ENCODE results near the gene ARHGAP4.

ARHGAP4 gene

GRCh38 chrX:153911798-153912197, 14.3 kb downstream of the ARHGAP4 start:
- Histone ChIP-seq H3K27me3 (ENCODE audit: insufficient read depth, poor library complexity, severe bottlenecking) (no peaks in the 10 kb centered on the region), H3K4me3 (replicated peaks; ENCODE audit: insufficient read depth, low read length) (no peak overlapping the region), H3K27ac (replicated peaks) (no peak overlapping the region)
- no peak for TF ChIP-seq GABPA (IDR thresholded peaks at IDR 0.05; ENCODE audit: low read depth)
- TF ChIP-seq, protein P1, sequence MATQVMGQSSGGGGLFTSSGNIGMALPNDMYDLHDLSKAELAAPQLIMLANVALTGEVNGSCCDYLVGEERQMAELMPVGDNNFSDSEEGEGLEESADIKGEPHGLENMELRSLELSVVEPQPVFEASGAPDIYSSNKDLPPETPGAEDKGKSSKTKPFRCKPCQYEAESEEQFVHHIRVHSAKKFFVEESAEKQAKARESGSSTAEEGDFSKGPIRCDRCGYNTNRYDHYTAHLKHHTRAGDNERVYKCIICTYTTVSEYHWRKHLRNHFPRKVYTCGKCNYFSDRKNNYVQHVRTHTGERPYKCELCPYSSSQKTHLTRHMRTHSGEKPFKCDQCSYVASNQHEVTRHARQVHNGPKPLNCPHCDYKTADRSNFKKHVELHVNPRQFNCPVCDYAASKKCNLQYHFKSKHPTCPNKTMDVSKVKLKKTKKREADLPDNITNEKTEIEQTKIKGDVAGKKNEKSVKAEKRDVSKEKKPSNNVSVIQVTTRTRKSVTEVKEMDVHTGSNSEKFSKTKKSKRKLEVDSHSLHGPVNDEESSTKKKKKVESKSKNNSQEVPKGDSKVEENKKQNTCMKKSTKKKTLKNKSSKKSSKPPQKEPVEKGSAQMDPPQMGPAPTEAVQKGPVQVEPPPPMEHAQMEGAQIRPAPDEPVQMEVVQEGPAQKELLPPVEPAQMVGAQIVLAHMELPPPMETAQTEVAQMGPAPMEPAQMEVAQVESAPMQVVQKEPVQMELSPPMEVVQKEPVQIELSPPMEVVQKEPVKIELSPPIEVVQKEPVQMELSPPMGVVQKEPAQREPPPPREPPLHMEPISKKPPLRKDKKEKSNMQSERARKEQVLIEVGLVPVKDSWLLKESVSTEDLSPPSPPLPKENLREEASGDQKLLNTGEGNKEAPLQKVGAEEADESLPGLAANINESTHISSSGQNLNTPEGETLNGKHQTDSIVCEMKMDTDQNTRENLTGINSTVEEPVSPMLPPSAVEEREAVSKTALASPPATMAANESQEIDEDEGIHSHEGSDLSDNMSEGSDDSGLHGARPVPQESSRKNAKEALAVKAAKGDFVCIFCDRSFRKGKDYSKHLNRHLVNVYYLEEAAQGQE (IDR thresholded peaks at IDR 0.05; ENCODE audit: insufficient replicate concordance, low read depth) = no peak
- no peak for TF ChIP-seq SPI1 (IDR thresholded peaks at IDR 0.05; ENCODE audit: borderline replicate concordance, low read depth)
- no peak for TF ChIP-seq CTCF (IDR thresholded peaks at IDR 0.05; ENCODE audit: insufficient read depth, low read length)
- TF ChIP-seq POLR2AphosphoS5 (IDR thresholded peaks at IDR 0.05; ENCODE audit: low read depth) = no peak
- DNase-seq (ENCODE audit: low read depth in 1 of 2, low spot score in 1 of 2) = no peak

DNA sequence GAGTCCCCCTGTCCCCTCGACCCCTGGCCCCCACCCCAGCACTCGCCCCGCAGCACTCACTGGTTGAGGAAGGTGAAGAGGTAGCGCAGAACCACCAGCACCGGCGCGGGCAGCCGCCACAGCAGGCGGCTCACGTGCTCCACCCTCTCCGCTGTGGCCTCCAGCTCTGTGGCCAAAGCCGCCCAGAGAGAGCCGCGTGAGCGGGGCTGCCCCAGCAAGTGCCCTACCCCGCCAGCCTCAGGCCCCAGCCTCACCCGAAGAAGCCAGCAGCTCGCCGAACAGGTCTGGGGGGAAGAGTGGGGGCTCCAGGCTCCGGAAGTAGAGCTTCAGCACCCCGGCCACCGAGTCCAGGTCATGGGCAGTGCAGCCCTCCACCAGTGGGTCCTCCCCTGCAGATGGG, 15.6 kb downstream of the ARHGAP4 start:
- Histone ChIP-seq H3K27ac (replicated peaks) (no peak overlapping the region), H3K4me3 (replicated peaks; ENCODE audit: insufficient read depth, low read length) (no peak overlapping the region), H3K27me3 (ENCODE audit: insufficient read depth, poor library complexity, severe bottlenecking) (no peaks in the 10 kb centered on the region)
- TF ChIP-seq, protein P1 (IDR thresholded peaks at IDR 0.05; ENCODE audit: insufficient replicate concordance, low read depth) = no peak
- TF ChIP-seq SPI1 (IDR thresholded peaks at IDR 0.05; ENCODE audit: borderline replicate concordance, low read depth) (no peak), CTCF (IDR thresholded peaks at IDR 0.05; ENCODE audit: insufficient read depth, low read length) (no peak), GABPA (IDR thresholded peaks at IDR 0.05; ENCODE audit: low read depth) (no peak), POLR2AphosphoS5 (IDR thresholded peaks at IDR 0.05; ENCODE audit: low read depth) (no peak)
- peak in 1 of 2 experiments; percentile 10 for DNase-seq (ENCODE audit: low read depth in 1 of 2, low spot score in 1 of 2)

GRCh38 chrX:153909980-153910360, 16.1 kb downstream of the ARHGAP4 start:
- TF ChIP-seq GABPA (IDR thresholded peaks at IDR 0.05; ENCODE audit: low read depth) (no peak), POLR2AphosphoS5 (IDR thresholded peaks at IDR 0.05; ENCODE audit: low read depth) (no peak), SPI1 (IDR thresholded peaks at IDR 0.05; ENCODE audit: borderline replicate concordance, low read depth) (no peak), CTCF (IDR thresholded peaks at IDR 0.05; ENCODE audit: insufficient read depth, low read length) (no peak)
- TF ChIP-seq, protein P1 (IDR thresholded peaks at IDR 0.05; ENCODE audit: insufficient replicate concordance, low read depth) = no peak
- Histone ChIP-seq H3K27me3 (ENCODE audit: insufficient read depth, poor library complexity, severe bottlenecking) (no peaks in the 10 kb centered on the region), H3K4me3 (replicated peaks; ENCODE audit: insufficient read depth, low read length) (no peak overlapping the region), H3K27ac (replicated peaks) (no peak overlapping the region)
- peak in 1 of 2 experiments; percentile 6 for DNase-seq (ENCODE audit: low read depth in 1 of 2, low spot score in 1 of 2)
